ENCODE measurements around the gene DUSP21.

DNA sequence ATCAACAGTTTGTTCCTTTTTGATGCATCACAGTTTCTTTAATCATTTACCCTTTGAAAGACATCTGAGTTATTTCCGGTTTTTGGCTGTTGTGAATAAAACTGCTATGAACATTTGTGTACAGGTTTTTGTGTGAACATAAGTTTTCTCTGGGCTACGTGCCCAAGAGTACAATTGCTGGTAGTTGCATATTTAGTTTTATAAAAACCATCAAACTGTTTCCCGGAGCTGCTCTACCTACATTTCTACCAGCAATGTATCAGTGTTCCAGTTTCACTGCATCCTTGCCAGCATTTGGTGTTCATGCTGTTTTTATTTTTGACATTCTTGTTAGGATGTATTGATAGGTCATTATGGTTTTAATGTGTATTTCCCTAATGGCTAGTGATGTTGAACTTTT lies 46.4 kb downstream of the DUSP21 start:
- TF ChIP-seq TAF1 (IDR thresholded peaks at IDR 0.05; ENCODE audit: low read depth) = no peak
- no peak for TF ChIP-seq EP300 (IDR thresholded peaks at IDR 0.05; ENCODE audit: borderline replicate concordance)
- no peak for TF ChIP-seq CEBPB (IDR thresholded peaks at IDR 0.05)
- no peak for TF ChIP-seq REST (IDR thresholded peaks at IDR 0.05; ENCODE audit: low read depth)
- no peak for TF ChIP-seq CREB1 (IDR thresholded peaks at IDR 0.05; ENCODE audit: low read depth)
- no peak for TF ChIP-seq ZBTB7A (IDR thresholded peaks at IDR 0.05; ENCODE audit: low read depth)
